IMR-90 (cell line): Measurements from ENCODE around the gene SHC1. TPM values are rescaled to one million over a fixed set of nuclear protein-coding genes. Genes with fewer than 3 reads are reported as not detected.
A peak's percentile ranks its signal among the peaks of the same experiment; 100 is the strongest.

ENCODE experiments used
- ATAC-seq: fragments of 200-7000 bp; cut with Tn5 transposase; 2 replicates; pipeline ENCODE4 v1.9.1; 2020; ENCODE audit warnings: low read depth, mild to moderate bottlenecking, moderate library complexity
- BruUV-seq: library from RNA; stranded (reverse); fragments of 400-500 nt; replicated peaks from 2 replicates; lab custom pipeline; 2021; lab: Mats Ljungman, UMichigan
- CTCF ChIA-PET: fragments of 300-600 bp; formaldehyde crosslinking; extraction: SDS; loops from one replicate; lab custom pipeline; 2021; ENCODE audit warnings: antibody characterized with exemption; lab: Yijun Ruan, JAX
- POLR2A ChIA-PET: fragments of 300-600 bp; sonication (Branson Sonifier 250); formaldehyde crosslinking; loops from one replicate; lab custom pipeline; 2022; ENCODE audit warnings: antibody characterized with exemption; ENCODE audit not compliant: unreplicated experiment; lab: Charles Lee
- DNase-seq: peaks from one replicate; pipeline ENCODE4 v3.0.0; 2013
- H2AFZ ChIP-seq: replicated peaks from 2 replicates; pipeline ENCODE3; 2013; ENCODE audit warnings: low read length, mild to moderate bottlenecking; ENCODE audit not compliant: poor library complexity
- H2AK5ac ChIP-seq: 2 replicates; pipeline ENCODE4 v1.6.1; 2013; ENCODE audit warnings: low read depth, low read length, inconsistent platforms
- H2AK9ac ChIP-seq: replicated peaks from 2 replicates; pipeline ENCODE3; 2013; ENCODE audit warnings: mild to moderate bottlenecking, low read depth, low read length, moderate library complexity; ENCODE audit not compliant: poor library complexity
- H2BK120ac ChIP-seq: 2 replicates; pipeline ENCODE4 v1.6.1; 2013; ENCODE audit warnings: low read depth, low read length, inconsistent platforms
- H2BK15ac ChIP-seq: 3 replicates; pipeline ENCODE4 v1.6.1; 2013; ENCODE audit warnings: low read depth, low read length, inconsistent platforms
- H2BK20ac ChIP-seq: 2 replicates; pipeline ENCODE4 v1.6.1; 2013; ENCODE audit warnings: low read depth, mild to moderate bottlenecking, inconsistent platforms, low read length, moderate library complexity
- H2BK5ac ChIP-seq: 2 replicates; pipeline ENCODE4 v1.6.1; 2013; ENCODE audit warnings: mild to moderate bottlenecking, low read depth, low read length, inconsistent platforms; ENCODE audit not compliant: poor library complexity, severe bottlenecking
- H3K14ac ChIP-seq: replicated peaks from 2 replicates; pipeline ENCODE4 v1.6.1; 2013; ENCODE audit warnings: low read depth, low read length, inconsistent platforms
- H3K18ac ChIP-seq: 2 replicates; pipeline ENCODE4 v1.6.1; 2013; ENCODE audit warnings: low read depth, low read length, control low read depth
- H3K23ac ChIP-seq: 2 replicates; pipeline ENCODE4 v1.6.1; 2013; ENCODE audit warnings: low read depth, low read length, inconsistent platforms
- H3K27ac ChIP-seq: 2 replicates; pipeline ENCODE4 v1.5.1; 2013; ENCODE audit warnings: mild to moderate bottlenecking, control low read depth, low read length; ENCODE audit not compliant: insufficient read depth
- H3K27me3 ChIP-seq: 2 replicates; pipeline ENCODE4 v1.6.1; 2013; ENCODE audit warnings: low read length; ENCODE audit not compliant: control insufficient read depth, insufficient read depth
- H3K36me3 ChIP-seq: 2 replicates; pipeline ENCODE4 v1.6.1; 2013; ENCODE audit warnings: low read length, mixed read lengths; ENCODE audit not compliant: control insufficient read depth, insufficient read depth
- H3K4ac ChIP-seq: 2 replicates; pipeline ENCODE4 v1.6.1; 2013; ENCODE audit warnings: low read depth, low read length, inconsistent platforms
- H3K4me1 ChIP-seq: 2 replicates; pipeline ENCODE4 v1.6.1; 2013; ENCODE audit warnings: low read length, mixed read lengths; ENCODE audit not compliant: control insufficient read depth, insufficient read depth
- H3K4me2 ChIP-seq: 2 replicates; pipeline ENCODE4 v1.6.1; 2013; ENCODE audit warnings: low read depth, mild to moderate bottlenecking, control low read depth, low read length, moderate library complexity
- H3K4me3 ChIP-seq: 2 replicates; pipeline ENCODE4 v1.5.1; 2013; ENCODE audit warnings: low read depth, mild to moderate bottlenecking, control low read depth, low read length, moderate library complexity; ENCODE audit not compliant: insufficient read depth
- H3K56ac ChIP-seq: 2 replicates; pipeline ENCODE4 v1.6.1; 2013; ENCODE audit warnings: low read length, inconsistent platforms; ENCODE audit not compliant: insufficient read depth; ENCODE audit errors: extremely low read depth
- H3K79me1 ChIP-seq, 2 experiments: 2 replicates each; pipeline ENCODE4 v1.6.1; 2013; ENCODE audit warnings: low read length in 2 of 2, inconsistent platforms in 1 of 2, low read depth in 1 of 2
- H3K9ac ChIP-seq: 2 replicates; pipeline ENCODE4 v1.6.1; 2013; ENCODE audit warnings: low read depth, low read length, control low read depth
- H3K9me1 ChIP-seq: 2 replicates; pipeline ENCODE4 v1.6.1; 2013; ENCODE audit warnings: low read length, inconsistent platforms; ENCODE audit not compliant: insufficient read depth
- H3K9me3 ChIP-seq: 2 replicates; pipeline ENCODE4 v1.6.1; 2013; ENCODE audit warnings: low read length; ENCODE audit not compliant: control insufficient read depth, insufficient read depth
- H4K20me1 ChIP-seq: 2 replicates; pipeline ENCODE4 v1.6.1; 2013; ENCODE audit warnings: low read length, inconsistent platforms; ENCODE audit not compliant: insufficient read depth
- H4K5ac ChIP-seq: 2 replicates; pipeline ENCODE4 v1.6.1; 2013; ENCODE audit warnings: mild to moderate bottlenecking, low read depth, low read length, control low read depth
- H4K8ac ChIP-seq, 2 experiments: 2 replicates each; pipeline ENCODE4 v1.6.1; 2013; ENCODE audit warnings: low read depth in 2 of 2, low read length in 2 of 2, control low read depth in 1 of 2, inconsistent platforms in 1 of 2
- H4K91ac ChIP-seq: 2 replicates; pipeline ENCODE4 v1.6.1; 2013; ENCODE audit warnings: low read depth, low read length, inconsistent platforms; ENCODE audit not compliant: insufficient read depth
- BHLHE40 ChIP-seq: fragments of 150-350 bp; IDR thresholded peaks from 2 replicates; pipeline ENCODE4 v1.6.1; 2016; ENCODE audit warnings: mild to moderate bottlenecking, low read depth, low read length
- ELK1 ChIP-seq: fragments of 150-350 bp; IDR thresholded peaks from 2 replicates; pipeline ENCODE4 v1.6.1; 2016; ENCODE audit warnings: low read depth, mild to moderate bottlenecking, low read length, moderate library complexity, borderline replicate concordance
- MAZ ChIP-seq: IDR thresholded peaks from 2 replicates; pipeline ENCODE4 v1.6.1; 2012; ENCODE audit warnings: low read depth, mild to moderate bottlenecking, low read length, improper control_type of control experiment, moderate library complexity, borderline replicate concordance
- POLR2A ChIP-seq: IDR thresholded peaks from 2 replicates; pipeline ENCODE4 v1.6.1; 2012; ENCODE audit warnings: mild to moderate bottlenecking, low read depth, low read length
- RCOR1 ChIP-seq: IDR thresholded peaks from 2 replicates; pipeline ENCODE4 v1.6.1; 2012; ENCODE audit warnings: mild to moderate bottlenecking, low read length, improper control_type of control experiment; ENCODE audit not compliant: insufficient replicate concordance
- WGBS, 2 experiments: methylation state at CpG; one replicate each; pipeline versions ENCODE4 v1.1.5 to v1.1.7; 2013; ENCODE audit warnings: missing lambda C conversion rate in 2 of 2; ENCODE audit not compliant: insufficient read length in 1 of 2; ENCODE audit errors: extremely low coverage in 2 of 2; 5-methylcytosine and 5-hydroxymethylcytosine counted together
- dilution Hi-C: fragments of 300-500 bp; cut with HindIII; formaldehyde crosslinking; loops from one replicate; pipeline ENCODE4 v1.14.3; 2018; ENCODE audit warnings: low sequenced_read_pairs; ENCODE audit not compliant: unreplicated experiment
- in situ Hi-C: fragments of 300-500 bp; cut with MboI; formaldehyde crosslinking; loops from 3 replicates; pipeline ENCODE4 v1.14.3; 2019; ENCODE audit warnings: low sequenced_read_pairs, inconsistent platforms, mixed read lengths
- intact Hi-C: fragments of 100-400 bp; cut with micrococcal nuclease; formaldehyde crosslinking; loops from 2 replicates; pipeline ENCODE4 v1.10.0; 2022
- polyA plus RNA-seq, 3 experiments: library from polyadenylated mRNA; depleted of rRNA; stranded (reverse); fragments of >200 nt; gene quantifications; 2 replicates each; pipeline ENCODE4 v1.2.3, GENCODE V29; 2012; ENCODE audit warnings: low replicate concordance in 1 of 3
- total RNA-seq: library from RNA; depleted of rRNA; stranded (reverse); fragments of >200 nt; gene quantifications from 2 replicates; pipeline ENCODE4 v1.2.3, GENCODE V29; 2012

SHC1 gene
- total and polyA plus RNA-seq, 2 of the 4 experiments (the other 2 are of a cell fraction) = 352 to 355 TPM

GRCh38 chr1:154975409-154976059 is 5.0 kb upstream of the SHC1 start:
- Histone ChIP-seq H2AK9ac (peak overlapping the region; percentile 98), H3K23ac (peak overlapping the region; percentile 93), H2BK15ac (peak overlapping the region; percentile 48; the same call in 2 of the 3 replicates), H4K8ac (peak overlapping the region; percentile 29 to 90), H3K27me3 (no peaks in the 10 kb centered on the region), H2BK5ac (peak overlapping the region; percentile 96), H3K18ac (peak overlapping the region; percentile 76), H3K9me1 (peaks cover 7% of the 10 kb centered on the region), H3K4me3 (peak overlapping the region; percentile 57), H4K91ac (peak overlapping the region; percentile 92), H2AK5ac (peak overlapping the region; percentile 72), H3K14ac (peak overlapping the region; percentile 98), H3K36me3 (no peaks in the 10 kb centered on the region), H3K27ac (peak overlapping the region; percentile 80), H3K9me3 (no peaks in the 10 kb centered on the region), H2AFZ (peak overlapping the region; percentile 79), H2BK20ac (peak overlapping the region; percentile 92), H3K9ac (peak overlapping the region; percentile 91), H4K20me1 (no peaks in the 10 kb centered on the region; the same call in 1 of the 2 replicates), H3K4me1 (peaks cover 11% of the 10 kb centered on the region), H4K5ac (peak overlapping the region; percentile 81), H3K79me1 (peaks cover 6 to 35% of the 10 kb centered on the region in 2 experiments), H3K4ac (peak overlapping the region; percentile 97), H3K56ac (peak overlapping the region; percentile 89), H3K4me2 (peak overlapping the region; percentile 91), H2BK120ac (peak overlapping the region; percentile 66)
- no TSS peak for BruUV-seq
- in situ Hi-C loops = no loop called here
- ATAC-seq = no peak
- POLR2A ChIA-PET = no interaction called here
- WGBS, 2 experiments = 0% methylated on average over 1 of the region's 24 CpGs; no CpG with 5 or more reads in 1 of the 2 experiments
- CTCF ChIA-PET = no interaction called here
- dilution Hi-C loops = no loop called here
- TF ChIP-seq MAZ = peak; percentile 26; the same call in 1 of the 2 replicates
- TF ChIP-seq RCOR1 = no peak
- TF ChIP-seq ELK1 = no peak
- TF ChIP-seq POLR2A = 0 out of 2 replicates have a peak, but pooled peaks have one; percentile 0
- TF ChIP-seq BHLHE40 = no peak
- peak; percentile 53 for DNase-seq
- intact Hi-C loops = loop anchor here (10.0 kb wide), 1 partner anchor 199 kb away; the partner anchor contains the start of genes KRTCAP2 and TRIM46
